GM18519 (cell line): ENCODE results near the gene TREX2.

ENCODE experiments used
- ATAC-seq: cut with Tn5 transposase; IDR thresholded peaks from one replicate; pipeline ENCODE4 v1.9.1; 2021; ENCODE audit warnings: mild to moderate bottlenecking, moderate library complexity; ENCODE audit not compliant: unreplicated experiment, low FRiP score

Gene TREX2, protein sequence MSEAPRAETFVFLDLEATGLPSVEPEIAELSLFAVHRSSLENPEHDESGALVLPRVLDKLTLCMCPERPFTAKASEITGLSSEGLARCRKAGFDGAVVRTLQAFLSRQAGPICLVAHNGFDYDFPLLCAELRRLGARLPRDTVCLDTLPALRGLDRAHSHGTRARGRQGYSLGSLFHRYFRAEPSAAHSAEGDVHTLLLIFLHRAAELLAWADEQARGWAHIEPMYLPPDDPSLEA

GRCh38 chrX:153445856-153446635 lies at the start of gene TREX2:
Gene TREX2 (minus strand): TSS chrX:153446056. CDS start chrX:153445430, 626 bp downstream.
- no peak for ATAC-seq

- no peak for ATAC-seq
Measured at GRCh38 chrX:153495362-153495751, 49.5 kb upstream of the TREX2 start.

DNA sequence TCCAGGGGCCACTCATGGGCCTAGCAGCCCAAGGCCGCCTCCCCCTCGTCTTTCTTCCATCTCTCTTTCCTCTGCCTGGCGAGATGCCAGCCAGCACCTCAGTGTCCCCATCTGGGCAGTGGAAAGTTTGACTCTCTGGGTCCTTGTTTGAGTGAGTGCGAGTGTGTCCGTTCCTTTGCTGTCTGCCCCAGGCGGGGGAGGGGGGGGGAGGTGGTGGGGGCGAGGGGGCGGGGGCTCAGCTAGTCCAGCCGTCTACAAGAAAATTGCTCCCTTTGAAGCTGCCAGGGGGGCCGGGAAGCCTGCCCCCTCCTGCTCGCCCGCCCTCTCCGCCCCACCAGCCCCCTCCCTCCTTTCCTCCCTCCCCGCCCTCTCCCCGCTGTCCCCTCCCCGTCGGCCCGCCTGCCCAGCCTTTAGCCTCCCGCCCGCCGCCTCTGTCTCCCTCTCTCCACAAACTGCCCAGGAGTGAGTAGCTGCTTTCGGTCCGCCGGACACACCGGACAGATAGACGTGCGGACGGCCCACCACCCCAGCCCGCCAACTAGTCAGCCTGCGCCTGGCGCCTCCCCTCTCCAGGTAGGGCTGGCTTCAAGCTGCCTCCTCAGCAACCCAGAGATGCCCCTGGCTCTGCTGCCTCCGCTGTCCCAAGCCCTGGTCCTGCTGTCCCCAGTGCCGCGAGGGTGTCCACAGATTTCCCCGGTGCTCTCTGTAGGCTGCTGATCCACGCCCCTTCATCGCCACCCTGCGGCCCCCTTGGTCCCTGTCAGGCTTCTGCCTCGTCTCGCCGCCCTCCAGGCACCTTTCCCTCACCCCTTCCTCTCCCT lies 48.9 kb upstream of the TREX2 start, which contains the start of gene BGN:
BGN (plus strand) TSS at position 440 of the 821 bp plus-strand sequence. CDS start 9,652 bp downstream, outside the sequence.
- ATAC-seq = no peak

DNA sequence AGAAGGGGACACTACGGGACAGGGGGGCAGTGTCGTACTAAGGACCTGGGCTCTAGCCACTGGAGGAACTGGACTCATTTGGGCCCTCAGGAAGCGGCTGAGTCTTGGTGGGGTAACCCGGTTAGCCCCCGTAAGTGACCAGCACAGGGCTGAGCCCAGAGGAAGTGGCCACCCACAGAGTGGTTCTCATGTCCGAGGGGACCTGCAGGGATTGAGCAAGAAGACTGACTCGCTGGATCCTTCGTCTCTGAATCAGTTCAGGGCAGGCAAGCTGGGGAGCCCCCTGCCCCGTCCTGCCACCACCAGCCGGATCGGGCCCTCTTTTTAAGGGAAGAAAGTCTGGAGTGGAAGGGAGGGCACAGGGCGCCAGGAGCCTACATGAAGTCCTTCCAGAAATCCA lies 48.2 kb upstream of the TREX2 start:
- ATAC-seq = no peak

GRCh38 chrX:153493085-153493484 lies 47.2 kb upstream of the TREX2 start:
- ATAC-seq = no peak

GRCh38 chrX:153492543-153492942 lies 46.7 kb upstream of the TREX2 start:
- no peak for ATAC-seq

DNA sequence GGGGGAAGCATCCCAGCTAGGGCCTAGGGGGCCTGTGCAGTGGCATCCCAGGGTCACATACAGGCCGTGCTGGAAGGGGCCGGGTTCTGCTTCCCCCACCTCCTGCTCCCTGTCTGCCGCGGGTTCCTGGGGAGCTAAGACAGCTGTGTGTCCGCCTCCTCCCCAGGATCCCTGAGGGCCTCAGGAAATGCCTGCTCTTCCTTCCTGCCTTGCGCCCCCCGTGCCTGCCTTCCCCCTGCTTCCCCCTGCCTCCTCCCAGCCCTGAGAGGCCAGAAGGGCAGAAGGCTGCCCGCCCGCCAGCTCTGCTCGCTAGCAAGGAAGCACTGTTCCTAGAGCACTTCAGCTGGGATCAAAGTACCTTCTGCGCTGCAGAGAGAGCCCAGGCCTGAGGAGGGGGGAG lies 46.1 kb upstream of the TREX2 start:
- ATAC-seq = no peak

DNA sequence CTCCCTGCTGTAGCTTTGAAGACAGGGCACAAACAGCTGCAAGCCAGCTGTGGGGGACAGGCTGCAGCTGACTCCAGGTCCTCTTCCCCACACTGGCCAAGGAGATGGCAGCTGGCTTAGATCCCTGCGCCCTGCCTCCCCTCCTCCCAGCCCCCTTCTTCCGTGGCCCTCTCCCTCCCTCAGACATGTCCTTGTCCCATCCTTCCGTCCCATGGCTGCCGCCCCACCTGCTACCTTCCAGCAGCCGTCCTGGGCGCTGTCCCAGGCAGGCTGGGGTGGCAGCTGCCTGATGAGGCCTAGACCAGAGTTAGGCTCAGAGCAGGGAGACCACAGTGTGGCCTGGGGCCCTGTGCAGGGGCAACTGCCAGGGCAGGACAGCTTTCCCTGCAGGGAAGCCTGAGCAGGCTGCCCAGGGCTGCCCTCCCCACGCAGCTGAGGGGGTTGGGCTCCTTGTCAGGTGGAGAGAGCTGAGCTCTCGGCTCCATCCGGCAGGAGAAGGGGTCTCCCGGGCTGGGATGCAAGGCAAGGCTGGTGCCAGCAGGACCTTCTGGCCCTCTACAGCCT lies 45.6 kb upstream of the TREX2 start:
- no peak for ATAC-seq

DNA sequence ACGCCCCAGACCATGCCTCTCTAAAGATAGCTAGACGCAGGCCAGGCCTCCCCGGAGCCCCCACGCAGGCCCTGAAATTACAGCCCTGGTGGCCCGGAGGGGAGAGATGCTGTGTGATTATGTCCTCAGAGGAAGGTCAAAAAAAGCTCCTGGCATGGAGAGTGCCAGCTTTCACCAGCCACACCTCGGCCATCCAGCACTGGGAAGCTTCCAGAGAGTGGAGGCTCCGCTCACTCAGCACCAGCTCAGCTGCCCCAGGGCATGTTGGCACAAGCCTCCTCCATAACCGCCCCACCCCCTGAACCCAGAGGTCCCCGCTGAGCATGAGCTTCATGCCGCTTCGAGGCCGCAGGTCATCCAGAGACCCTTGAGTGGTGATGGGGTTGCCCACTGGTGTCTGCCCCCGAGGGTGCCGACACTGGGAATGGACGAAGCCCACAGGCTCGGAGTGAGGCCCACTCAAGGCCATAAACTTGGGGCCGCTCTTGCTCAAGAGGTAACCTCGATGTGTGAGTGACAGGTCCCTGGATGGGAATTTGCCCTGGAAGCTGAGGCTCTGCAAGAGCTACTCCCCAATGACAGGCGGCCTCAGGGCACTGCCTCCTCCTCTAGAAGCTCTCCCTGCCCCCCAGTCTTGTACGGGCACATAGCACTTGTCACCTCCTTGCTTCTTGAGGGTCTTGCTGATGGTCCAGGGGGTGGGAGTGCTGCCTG lies 44.5 kb upstream of the TREX2 start:
- no peak for ATAC-seq

DNA sequence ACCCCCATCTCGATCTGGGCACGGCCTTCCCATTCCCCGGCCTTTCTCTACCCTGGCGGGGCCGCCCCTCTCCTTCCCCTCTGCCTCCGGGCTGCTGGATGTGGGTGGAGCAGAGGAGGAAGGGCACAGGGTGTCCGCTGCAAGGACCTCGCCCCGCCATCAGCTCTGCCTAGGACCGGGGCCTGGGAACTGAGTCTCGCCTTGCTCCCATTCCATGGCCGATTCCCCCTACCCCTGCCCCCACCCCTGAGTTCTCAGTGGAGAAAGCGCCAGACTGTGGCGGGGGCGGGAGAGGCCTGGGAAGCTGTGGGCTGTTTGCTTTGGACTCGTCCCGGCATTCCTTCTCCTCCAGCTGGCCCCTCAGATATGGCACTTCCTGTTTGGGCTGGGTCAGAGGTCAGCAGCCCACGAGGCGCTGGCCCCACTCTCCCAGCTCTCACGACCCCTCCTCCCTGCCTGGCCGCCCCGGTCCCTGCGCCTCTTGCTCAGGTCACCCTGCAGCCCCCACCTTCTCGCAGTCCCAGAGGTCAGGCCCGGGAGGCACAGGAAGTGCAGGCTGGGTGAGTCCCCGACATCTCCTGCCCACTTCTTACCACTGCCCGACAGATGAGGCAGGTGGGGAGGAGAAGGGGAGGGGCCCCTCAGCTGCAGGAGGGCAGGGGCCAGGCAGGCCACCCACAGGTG lies 42.5 kb upstream of the TREX2 start:
- no peak for ATAC-seq

DNA sequence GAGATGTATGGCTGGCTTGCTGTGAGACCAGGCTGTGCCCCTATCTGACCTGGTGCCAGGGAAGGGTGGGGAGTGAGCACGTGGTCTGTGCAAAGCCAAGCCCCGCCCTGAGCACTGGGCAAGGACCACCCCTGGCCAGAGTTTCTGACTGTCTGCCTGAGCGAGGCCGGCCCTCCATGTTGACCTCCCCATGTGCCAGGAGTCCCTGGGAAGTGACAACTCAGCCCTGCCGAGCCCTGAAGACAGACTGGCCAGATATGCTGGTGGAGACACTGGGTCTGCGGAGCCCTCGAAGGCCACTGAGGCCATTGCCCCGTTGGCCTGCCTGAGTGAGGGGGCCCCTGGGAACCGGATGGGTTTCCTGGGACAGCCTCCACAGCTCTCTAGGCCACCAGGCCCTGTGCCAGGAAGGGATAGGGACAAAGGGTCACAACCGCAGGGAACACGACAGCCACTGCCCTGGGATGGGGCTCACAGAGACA lies 41.8 kb upstream of the TREX2 start:
- ATAC-seq = no peak

GRCh38 chrX:153486171-153486570 lies 40.3 kb upstream of the TREX2 start:
- ATAC-seq = no peak

DNA sequence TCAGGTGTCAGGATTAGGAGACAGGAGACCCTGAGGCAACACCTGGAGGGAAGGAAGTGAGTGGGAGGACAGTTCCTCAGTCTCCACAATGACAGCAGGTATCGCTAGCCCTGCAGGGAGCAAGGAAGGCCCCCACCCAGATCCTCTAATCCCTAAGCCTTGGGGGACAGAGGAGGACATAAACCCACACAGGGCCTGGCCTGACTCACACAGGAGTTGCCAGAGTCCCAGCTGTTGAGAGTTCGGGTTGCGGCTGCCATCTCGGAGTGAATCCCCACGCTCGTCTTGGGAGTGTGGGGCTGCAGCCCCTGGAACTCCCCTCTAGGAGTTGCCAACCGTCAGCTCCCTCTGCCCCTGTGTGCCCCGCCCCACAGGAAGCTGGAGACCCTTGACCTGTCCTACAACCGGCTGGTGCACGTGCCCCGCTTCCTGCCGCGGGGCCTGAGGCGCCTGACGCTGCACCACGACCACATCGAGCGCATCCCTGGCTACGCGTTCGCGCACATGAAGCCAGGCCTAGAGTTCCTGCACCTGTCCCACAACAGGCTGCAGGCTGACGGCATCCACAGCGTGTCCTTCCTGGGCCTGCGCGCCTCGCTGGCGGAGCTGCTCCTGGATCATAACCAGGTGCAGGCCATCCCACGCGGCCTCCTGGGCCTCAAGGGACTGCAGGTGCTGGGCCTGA lies 39.7 kb upstream of the TREX2 start:
- no peak for ATAC-seq

- ATAC-seq = no peak
Measured at GRCh38 chrX:153482376-153483015, 36.6 kb upstream of the TREX2 start.

DNA sequence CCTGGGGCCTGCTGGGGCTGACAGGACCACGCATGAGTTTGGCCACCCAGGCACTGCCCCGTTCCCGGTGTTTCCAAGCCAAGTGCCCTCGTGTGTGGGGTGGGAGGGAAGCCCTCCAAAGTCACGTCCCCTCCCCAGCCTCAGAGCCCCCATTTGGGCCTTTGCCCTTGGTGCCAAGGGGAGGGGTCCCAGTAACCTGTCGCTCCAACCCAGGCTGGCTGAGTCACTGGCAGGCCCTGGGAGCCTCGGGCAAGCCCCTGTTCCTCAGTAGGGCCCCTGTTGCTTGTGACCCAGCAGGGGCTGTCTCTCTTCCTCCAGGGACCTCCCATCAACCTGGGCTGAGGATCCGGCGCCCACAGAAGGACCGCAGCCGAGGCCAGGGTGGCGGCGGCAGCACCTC lies 35.2 kb upstream of the TREX2 start:
- no peak for ATAC-seq

- ATAC-seq = no peak
Measured at GRCh38 chrX:153478746-153479145, 32.9 kb upstream of the TREX2 start.

DNA sequence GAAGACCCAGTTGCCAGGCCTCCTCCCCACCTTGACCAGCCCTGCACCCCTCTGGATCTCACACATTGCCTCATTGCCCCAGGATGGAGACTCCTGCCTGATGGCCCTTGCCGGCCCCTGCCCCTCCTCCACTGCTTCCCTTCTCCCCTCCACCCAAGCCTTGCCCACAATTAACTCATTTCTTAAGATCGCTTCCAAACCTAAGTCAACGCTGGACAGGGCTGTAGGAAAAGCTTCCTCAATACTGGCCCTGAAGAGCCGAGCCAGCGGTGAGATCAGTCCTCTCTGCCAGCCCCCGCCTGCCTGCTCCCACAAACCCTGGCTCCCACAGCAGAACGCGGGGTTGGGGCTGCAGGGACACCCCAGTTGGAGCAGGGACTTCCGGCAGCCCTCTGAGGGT lies 32.0 kb upstream of the TREX2 start:
- no peak for ATAC-seq

DNA sequence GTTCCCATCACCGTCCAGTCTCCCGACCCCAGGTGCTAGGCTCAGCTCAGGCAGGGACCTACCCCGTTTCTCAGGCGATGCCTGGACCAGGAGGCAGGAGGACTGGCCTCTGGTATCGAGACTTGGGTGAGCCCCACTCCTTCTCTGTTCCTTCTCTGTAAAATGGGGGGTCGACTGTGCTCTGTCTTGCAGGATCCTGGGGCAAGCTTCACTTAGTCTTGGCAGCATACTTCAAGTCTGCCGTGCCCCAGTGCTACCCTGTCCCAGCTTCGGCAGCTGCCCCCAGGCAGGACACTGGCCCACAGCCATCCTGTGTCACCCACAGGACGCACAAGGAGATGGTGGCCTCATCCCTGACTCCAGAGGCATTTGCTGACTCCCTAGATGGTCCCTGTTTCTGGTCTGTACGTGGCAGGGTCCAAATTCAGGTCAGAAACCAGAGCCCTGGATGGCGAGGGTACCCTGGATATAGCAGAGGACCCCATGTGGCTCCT lies 31.6 kb upstream of the TREX2 start:
- ATAC-seq = no peak
